Measurements from ENCODE around the gene MESP2.

GRCh38 chr15:89743011-89743410, 33.1 kb upstream of the MESP2 start:
- TF ChIP-seq CTCF (IDR thresholded peaks at IDR 0.05): no peak
- TF ChIP-seq POLR2A (IDR thresholded peaks at IDR 0.05): no peak
- no peak for TF ChIP-seq EP300 (IDR thresholded peaks at IDR 0.05)
- TF ChIP-seq POLR2AphosphoS5 (IDR thresholded peaks at IDR 0.05): no peak
